GM23248 (cell line): ENCODE measurements around the gene SMC6. TPM values are rescaled to one million over a fixed set of nuclear protein-coding genes. Genes with fewer than 3 reads are reported as not detected.

Experiments
- DNase-seq: peaks from one replicate; pipeline ENCODE4 v3.0.0-alpha.2; 2015
- H2AFZ ChIP-seq: fragments of 200-600 bp; sonication (generic); 2 replicates; pipeline ENCODE4 v1.6.1; 2016; ENCODE audit warnings: antibody characterized with exemption
- H3F3A ChIP-seq: fragments of 200-600 bp; sonication (generic); 2 replicates; pipeline ENCODE4 v1.6.1; 2016; ENCODE audit warnings: mild to moderate bottlenecking, antibody characterized with exemption, mixed run types; ENCODE audit not compliant: insufficient read depth
- H3K27ac ChIP-seq: fragments of 200-600 bp; sonication (generic); 2 replicates; pipeline ENCODE4 v1.5.1; 2016; ENCODE audit warnings: mild to moderate bottlenecking
- H3K27me3 ChIP-seq: fragments of 200-600 bp; sonication (generic); replicated peaks from 2 replicates; pipeline ENCODE4 v1.6.1; 2016; ENCODE audit warnings: mild to moderate bottlenecking; ENCODE audit not compliant: insufficient read depth
- H3K36me3 ChIP-seq: fragments of 200-600 bp; sonication (generic); 2 replicates; pipeline ENCODE4 v1.6.1; 2016; ENCODE audit warnings: low read depth, mild to moderate bottlenecking
- H3K4me1 ChIP-seq: fragments of 200-600 bp; sonication (generic); 2 replicates; pipeline ENCODE4 v1.6.1; 2016; ENCODE audit warnings: mild to moderate bottlenecking; ENCODE audit not compliant: insufficient read depth
- H3K4me2 ChIP-seq: fragments of 200-600 bp; sonication (generic); one replicate; pipeline ENCODE4 v1.6.1; 2016; ENCODE audit warnings: mild to moderate bottlenecking; ENCODE audit not compliant: unreplicated experiment
- H3K4me3 ChIP-seq: fragments of 200-600 bp; sonication (generic); 2 replicates; pipeline ENCODE4 v1.5.1; 2016; ENCODE audit warnings: mild to moderate bottlenecking
- H3K79me2 ChIP-seq: fragments of 200-600 bp; sonication (generic); 2 replicates; pipeline ENCODE4 v1.6.1; 2016; ENCODE audit warnings: mild to moderate bottlenecking; ENCODE audit not compliant: insufficient read depth
- H3K9ac ChIP-seq: fragments of 200-600 bp; sonication (generic); 2 replicates; pipeline ENCODE4 v1.6.1; 2016; ENCODE audit warnings: mild to moderate bottlenecking
- H3K9me2 ChIP-seq: fragments of 200-600 bp; sonication (generic); 2 replicates; pipeline ENCODE4 v1.6.1; 2016; ENCODE audit warnings: mixed run types, mild to moderate bottlenecking, moderate library complexity; ENCODE audit not compliant: insufficient read depth
- H3K9me3 ChIP-seq: fragments of 200-600 bp; sonication (generic); one replicate; pipeline ENCODE4 v1.6.1; 2017; ENCODE audit warnings: low read depth
- H4K20me1 ChIP-seq: fragments of 200-600 bp; sonication (generic); 2 replicates; pipeline ENCODE4 v1.6.0; 2016; ENCODE audit not compliant: insufficient read depth
- EZH2 ChIP-seq: fragments of 200-600 bp; sonication (generic); IDR thresholded peaks from 2 replicates; pipeline ENCODE4 v1.6.1; 2018; ENCODE audit warnings: antibody characterized with exemption, mild to moderate bottlenecking; ENCODE audit not compliant: insufficient read depth, poor library complexity, severe bottlenecking
- EZH2phosphoT487 ChIP-seq: fragments of 200-600 bp; sonication (generic); IDR thresholded peaks from 2 replicates; pipeline ENCODE4 v1.6.1; 2018; ENCODE audit warnings: antibody characterized with exemption, moderate library complexity, mild to moderate bottlenecking, low read depth; ENCODE audit not compliant: insufficient read depth
- WGBS, 2 experiments: methylation state at CpG; one replicate each; pipeline ENCODE4 v1.1.6; 2015 to 2017; ENCODE audit warnings: low lambda C conversion rate in 2 of 2, low coverage in 1 of 2; ENCODE audit errors: missing lambda C conversion rate in 2 of 2; 5-methylcytosine and 5-hydroxymethylcytosine counted together
- in situ Hi-C: fragments of 300-500 bp; cut with MboI; formaldehyde crosslinking; loops from 2 replicates; pipeline ENCODE4 v1.15.0; 2020
- polyA plus RNA-seq: library from polyadenylated mRNA; unstranded; fragments of >200 nt; fragmentation: Nextera tagmentation; extraction: Ambion mirVana; gene quantifications from 2 replicates; pipeline ENCODE4 v1.2.1, GENCODE V29; 2016
- total RNA-seq: library from RNA; depleted of rRNA; stranded (reverse); fragments of >200 nt; shearing (Covaris generic); gene quantifications from 2 replicates; pipeline ENCODE4 v1.2.3, GENCODE V29; 2014

Gene SMC6
- total and polyA plus RNA-seq, 2 experiments from 2014 or later, result 20.9 to 22.0 TPM

DNA sequence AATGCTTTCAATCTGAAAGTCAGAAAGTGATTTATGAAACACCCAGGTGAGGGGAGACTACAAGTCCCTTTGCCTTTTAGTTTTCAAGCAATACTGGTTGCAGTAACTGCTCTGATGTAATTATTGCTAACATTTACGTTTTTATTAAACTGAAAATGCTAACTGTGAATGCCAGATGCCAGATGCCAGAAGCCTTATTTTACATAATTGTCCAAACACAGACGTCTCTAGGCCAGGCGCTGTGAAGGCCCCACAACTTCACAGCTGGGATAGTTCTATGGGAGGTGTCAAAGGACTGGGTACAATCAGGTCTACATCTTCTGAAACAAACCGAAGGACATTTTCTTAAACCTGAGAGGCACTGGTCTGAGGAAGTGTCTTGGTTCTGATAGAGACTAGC lies 35.2 kb upstream of the SMC6 start:
- 32 to 35% methylated on average over 4 of the region's 4 CpGs for WGBS, 2 experiments
- H3K79me2 ChIP-seq, result no peaks in the 10 kb centered on the region
- DNase-seq, result no peak
- peaks cover 6% of the 10 kb centered on the region; the same call in 1 of the 2 replicates for H3K4me1 ChIP-seq
- no peaks in the 10 kb centered on the region for H3K9me3 ChIP-seq
- H3K27ac ChIP-seq, result no peak overlapping the region
- no peaks in the 10 kb centered on the region for H3K9me2 ChIP-seq
- no peaks in the 10 kb centered on the region for H3K36me3 ChIP-seq
- in situ Hi-C loops, result no loop called here
- no peak for TF ChIP-seq EZH2phosphoT487
- no peak for TF ChIP-seq EZH2
- peaks cover 9% of the 10 kb centered on the region; the same call in 1 of the 2 replicates for H3F3A ChIP-seq
- no peak overlapping the region for H3K4me2 ChIP-seq
- no peak overlapping the region for H3K9ac ChIP-seq
- H2AFZ ChIP-seq, result no peak overlapping the region
- H4K20me1 ChIP-seq, result no peaks in the 10 kb centered on the region
- H3K4me3 ChIP-seq, result no peak overlapping the region
- no peaks in the 10 kb centered on the region for H3K27me3 ChIP-seq

GRCh38 chr2:17786727-17787126 lies 33.1 kb upstream of the SMC6 start:
- no peak for DNase-seq

GRCh38 chr2:17781482-17781881 lies 27.9 kb upstream of the SMC6 start:
- Histone ChIP-seq H3K4me2 (no peak overlapping the region), H3F3A (no peaks in the 10 kb centered on the region), H2AFZ (no peak overlapping the region), H3K79me2 (no peaks in the 10 kb centered on the region), H3K27ac (no peak overlapping the region), H3K9ac (no peak overlapping the region), H3K27me3 (no peaks in the 10 kb centered on the region), H3K4me3 (no peak overlapping the region), H3K9me3 (no peaks in the 10 kb centered on the region), H4K20me1 (no peaks in the 10 kb centered on the region), H3K4me1 (no peaks in the 10 kb centered on the region), H3K36me3 (peaks cover 17% of the 10 kb centered on the region), H3K9me2 (no peaks in the 10 kb centered on the region)
- TF ChIP-seq EZH2phosphoT487, result no peak
- no peak for TF ChIP-seq EZH2
- in situ Hi-C loops, result no loop called here
- DNase-seq, result no peak
- 95 to 100% methylated on average over 1 of the region's 1 CpG for WGBS, 2 experiments

More at GRCh38 chr2:17786727-17787126, 33.1 kb upstream of the SMC6 start:
- H3K27ac ChIP-seq, result no peak overlapping the region
- H3K4me3 ChIP-seq, result no peak overlapping the region
- no peak overlapping the region for H3K9ac ChIP-seq
- no peaks in the 10 kb centered on the region for H3K9me2 ChIP-seq
- TF ChIP-seq EZH2phosphoT487 (no peak), EZH2 (no peak)
- in situ Hi-C loops, result no loop called here
- peaks cover 5% of the 10 kb centered on the region; the same call in 1 of the 2 replicates for H3F3A ChIP-seq
- 61 to 62% methylated on average over 3 of the region's 3 CpGs for WGBS, 2 experiments
- no peak overlapping the region for H2AFZ ChIP-seq
- H3K79me2 ChIP-seq, result no peaks in the 10 kb centered on the region
- H3K27me3 ChIP-seq, result no peaks in the 10 kb centered on the region
- no peaks in the 10 kb centered on the region for H3K36me3 ChIP-seq
- no peaks in the 10 kb centered on the region for H3K9me3 ChIP-seq
- H4K20me1 ChIP-seq, result no peaks in the 10 kb centered on the region
- H3K4me1 ChIP-seq, result peaks cover 5% of the 10 kb centered on the region; the same call in 1 of the 2 replicates
- H3K4me2 ChIP-seq, result no peak overlapping the region

DNA sequence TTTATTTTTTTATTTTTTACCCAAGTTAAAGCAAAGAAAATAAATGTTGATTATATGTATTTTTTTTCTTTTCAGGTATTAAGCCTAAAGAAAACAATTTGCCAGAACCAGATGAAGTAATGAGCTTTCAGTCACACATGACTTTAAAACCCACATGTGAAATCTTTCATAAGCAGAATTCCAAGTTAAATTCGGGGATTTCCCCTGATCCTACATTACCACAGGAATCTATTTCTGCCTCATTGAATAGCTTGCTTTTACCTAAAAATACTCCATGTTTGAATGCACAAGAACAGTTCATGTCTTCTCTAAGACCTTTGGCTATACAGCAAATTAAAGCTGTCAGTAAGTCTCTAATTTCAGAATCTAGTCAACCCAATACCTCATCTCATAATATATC lies 26.9 kb upstream of the SMC6 start:
- TF ChIP-seq EZH2phosphoT487, result no peak
- TF ChIP-seq EZH2, result no peak
- no peak overlapping the region for H2AFZ ChIP-seq
- no peak overlapping the region for H3K9ac ChIP-seq
- no peaks in the 10 kb centered on the region for H4K20me1 ChIP-seq
- H3K4me3 ChIP-seq, result no peak overlapping the region
- DNase-seq, result no peak
- 48 to 59% methylated on average over 1 of the region's 1 CpG for WGBS, 2 experiments
- no peak overlapping the region for H3K27ac ChIP-seq
- in situ Hi-C loops, result no loop called here
- H3K4me1 ChIP-seq, result no peaks in the 10 kb centered on the region
- H3K27me3 ChIP-seq, result no peaks in the 10 kb centered on the region
- H3K4me2 ChIP-seq, result no peak overlapping the region
- no peaks in the 10 kb centered on the region for H3K79me2 ChIP-seq
- no peaks in the 10 kb centered on the region for H3K9me3 ChIP-seq
- no peaks in the 10 kb centered on the region for H3F3A ChIP-seq
- H3K9me2 ChIP-seq, result no peaks in the 10 kb centered on the region
- peaks cover 17% of the 10 kb centered on the region for H3K36me3 ChIP-seq

GRCh38 chr2:17772532-17772931 lies 18.9 kb upstream of the SMC6 start:
- H3K36me3 ChIP-seq, result no peaks in the 10 kb centered on the region
- TF ChIP-seq EZH2phosphoT487 (no peak), EZH2 (no peak)
- no peak overlapping the region for H3K9ac ChIP-seq
- in situ Hi-C loops, result no loop called here
- H2AFZ ChIP-seq, result no peak overlapping the region
- H3K4me1 ChIP-seq, result no peaks in the 10 kb centered on the region
- no peaks in the 10 kb centered on the region for H3K79me2 ChIP-seq
- H3K4me3 ChIP-seq, result no peak overlapping the region
- no peak overlapping the region for H3K4me2 ChIP-seq
- H3K9me3 ChIP-seq, result no peaks in the 10 kb centered on the region
- no peak for DNase-seq
- 98 to 99% methylated on average over 2 of the region's 2 CpGs for WGBS, 2 experiments
- no peak overlapping the region for H3K27ac ChIP-seq
- H3K9me2 ChIP-seq, result no peaks in the 10 kb centered on the region
- H3F3A ChIP-seq, result no peaks in the 10 kb centered on the region
- no peaks in the 10 kb centered on the region for H4K20me1 ChIP-seq
- H3K27me3 ChIP-seq, result no peaks in the 10 kb centered on the region
